Adrenal gland (tissue), 5 donors: ENCODE results near the gene PSMD7.
"Not testable (repeated sequence)": the region's sequence is repeated elsewhere in the genome, so short reads cannot be mapped to it uniquely, and the experiment has no call there.

ENCODE experiments used
- POLR2A ChIP-seq, 2 donors: fragments of 450-650 bp; IDR thresholded peaks; one replicate each; pipeline ENCODE4 v1.6.1; 2017; ENCODE audit warnings: antibody characterized with exemption in 2 of 2, mild to moderate bottlenecking in 2 of 2, moderate library complexity in 1 of 2
- TF ChIP-seq, protein P1 (sequence below), 6 experiments: fragments of 450-650 bp in 4 of 6; fragments of 200-600 bp in 2 of 6; sonication (generic) in 1 of 6; IDR thresholded peaks; 1 replicate in 5 of 6; 2 replicates in 1 of 6; pipeline versions ENCODE4 v1.5.1 to v1.8.0; 2016 to 2021; ENCODE audit warnings: antibody characterized with exemption in 6 of 6, mild to moderate bottlenecking in 2 of 6, moderate library complexity in 1 of 6
- donor health status: DM: no; HTN: no; CAD: no.

DNA sequence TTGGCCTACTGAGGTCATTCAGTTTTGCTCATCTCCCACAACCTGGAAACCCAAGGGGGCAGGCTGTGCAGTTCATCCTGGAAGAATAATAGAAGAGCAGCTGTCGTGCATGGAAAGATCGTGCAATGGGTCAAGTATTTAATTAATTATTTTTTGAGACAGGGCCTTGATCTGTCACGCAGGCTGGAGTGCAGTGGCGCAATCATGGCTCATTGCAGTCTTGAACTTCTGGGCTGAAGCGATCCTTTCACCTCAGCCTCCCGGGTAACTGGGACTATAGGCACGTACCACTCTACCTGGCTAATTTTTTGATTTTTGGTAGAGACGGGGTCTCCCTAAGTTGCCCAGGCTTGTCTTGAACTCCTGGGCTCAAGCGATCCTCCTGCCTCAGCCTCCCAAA is 31.7 kb downstream of the PSMD7 start:
- TF ChIP-seq, protein P1, sequence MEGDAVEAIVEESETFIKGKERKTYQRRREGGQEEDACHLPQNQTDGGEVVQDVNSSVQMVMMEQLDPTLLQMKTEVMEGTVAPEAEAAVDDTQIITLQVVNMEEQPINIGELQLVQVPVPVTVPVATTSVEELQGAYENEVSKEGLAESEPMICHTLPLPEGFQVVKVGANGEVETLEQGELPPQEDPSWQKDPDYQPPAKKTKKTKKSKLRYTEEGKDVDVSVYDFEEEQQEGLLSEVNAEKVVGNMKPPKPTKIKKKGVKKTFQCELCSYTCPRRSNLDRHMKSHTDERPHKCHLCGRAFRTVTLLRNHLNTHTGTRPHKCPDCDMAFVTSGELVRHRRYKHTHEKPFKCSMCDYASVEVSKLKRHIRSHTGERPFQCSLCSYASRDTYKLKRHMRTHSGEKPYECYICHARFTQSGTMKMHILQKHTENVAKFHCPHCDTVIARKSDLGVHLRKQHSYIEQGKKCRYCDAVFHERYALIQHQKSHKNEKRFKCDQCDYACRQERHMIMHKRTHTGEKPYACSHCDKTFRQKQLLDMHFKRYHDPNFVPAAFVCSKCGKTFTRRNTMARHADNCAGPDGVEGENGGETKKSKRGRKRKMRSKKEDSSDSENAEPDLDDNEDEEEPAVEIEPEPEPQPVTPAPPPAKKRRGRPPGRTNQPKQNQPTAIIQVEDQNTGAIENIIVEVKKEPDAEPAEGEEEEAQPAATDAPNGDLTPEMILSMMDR (IDR thresholded peaks at IDR 0.05), result not testable (repeated sequence)
- TF ChIP-seq POLR2A (IDR thresholded peaks at IDR 0.05), result not testable (repeated sequence)
